Mesothelial cell of epicardium (in vitro differentiated cells): ENCODE results near the gene HAUS7. TPM values are rescaled to one million over a fixed set of nuclear protein-coding genes. Genes with fewer than 3 reads are reported as not detected.

Experiments used
- DNase-seq, 2 experiments: peaks; one replicate each; pipeline ENCODE4 v3.0.0; 2021; ENCODE audit warnings: low spot score in 2 of 2; ENCODE audit not compliant: unreplicated experiment in 2 of 2
- H3K27ac Mint-ChIP-seq: 2 replicates; pipeline ENCODE4 v1.8.0; 2021; ENCODE audit warnings: mixed read lengths
- H3K27me3 Mint-ChIP-seq: 2 replicates; pipeline ENCODE4 v1.8.0; 2021; ENCODE audit warnings: low read depth, mixed read lengths
- H3K36me3 Mint-ChIP-seq: 2 replicates; pipeline ENCODE4 v1.8.0; 2021; ENCODE audit warnings: mixed read lengths
- H3K4me1 Mint-ChIP-seq: 2 replicates; pipeline ENCODE4 v1.8.0; 2021; ENCODE audit warnings: mixed read lengths
- H3K4me3 Mint-ChIP-seq: 2 replicates; pipeline ENCODE4 v1.8.0; 2021; ENCODE audit warnings: mild to moderate bottlenecking, moderate library complexity, mixed read lengths
- H3K9me3 Mint-ChIP-seq: 2 replicates; pipeline ENCODE4 v1.8.0; 2021; ENCODE audit warnings: mixed read lengths
- CTCF ChIP-seq: fragments of 200-600 bp; sonication (generic); IDR thresholded peaks from one replicate; pipeline ENCODE4 v1.5.0; 2021; ENCODE audit warnings: antibody characterized with exemption; ENCODE audit not compliant: unreplicated experiment
- total RNA-seq: library from RNA; stranded (reverse); gene quantifications from 3 replicates; pipeline ENCODE4 v1.2.1, GENCODE V29; 2021

The HAUS7 gene
- total RNA-seq, 1 donor from 2014 or later, result 24.7 TPM

GRCh38 chrX:153464116-153464515 is 6.3 kb downstream of the HAUS7 start:
- Mint-ChIP-seq H3K9me3 (peaks cover 9% of the 10 kb centered on the region), H3K36me3 (peaks cover 13% of the 10 kb centered on the region), H3K27ac (no peak overlapping the region), H3K27me3 (no peaks in the 10 kb centered on the region), H3K4me1 (peaks cover 4% of the 10 kb centered on the region), H3K4me3 (no peak overlapping the region)
- no peak for TF ChIP-seq CTCF
- DNase-seq, result no peak

DNA sequence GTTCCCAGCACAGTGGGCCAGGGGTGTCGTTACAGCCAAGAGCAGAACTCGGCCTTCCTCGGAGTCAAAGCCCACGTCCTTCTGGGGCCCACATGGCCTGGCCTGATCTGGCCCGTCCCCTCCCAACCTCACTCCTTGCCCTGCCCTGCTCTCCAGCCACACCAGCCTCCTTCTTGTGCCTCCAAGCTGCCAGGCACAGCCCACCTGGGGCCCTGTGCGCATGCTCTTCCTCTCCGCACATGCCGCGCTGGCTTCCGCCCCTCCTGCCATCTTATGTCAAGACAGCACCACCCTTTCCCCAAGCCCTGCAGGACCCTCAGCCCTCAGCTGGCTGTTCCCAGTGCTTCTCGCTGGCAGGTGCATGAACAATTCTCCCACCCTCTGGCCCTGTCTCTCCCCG is 6.8 kb downstream of the HAUS7 start:
- Mint-ChIP-seq H3K36me3 (peaks cover 15% of the 10 kb centered on the region), H3K27ac (no peak overlapping the region), H3K4me3 (no peak overlapping the region), H3K9me3 (peaks cover 11% of the 10 kb centered on the region), H3K4me1 (peaks cover 4% of the 10 kb centered on the region), H3K27me3 (no peaks in the 10 kb centered on the region)
- no peak for TF ChIP-seq CTCF
- DNase-seq, result no peak

GRCh38 chrX:153463031-153463430 is 7.3 kb downstream of the HAUS7 start:
- peaks cover 4% of the 10 kb centered on the region for H3K4me1 Mint-ChIP-seq
- TF ChIP-seq CTCF, result no peak
- DNase-seq, result no peak
- no peak overlapping the region for H3K4me3 Mint-ChIP-seq
- H3K27ac Mint-ChIP-seq, result no peak overlapping the region
- H3K9me3 Mint-ChIP-seq, result peaks cover 11% of the 10 kb centered on the region
- no peaks in the 10 kb centered on the region for H3K27me3 Mint-ChIP-seq
- peaks cover 15% of the 10 kb centered on the region for H3K36me3 Mint-ChIP-seq

DNA sequence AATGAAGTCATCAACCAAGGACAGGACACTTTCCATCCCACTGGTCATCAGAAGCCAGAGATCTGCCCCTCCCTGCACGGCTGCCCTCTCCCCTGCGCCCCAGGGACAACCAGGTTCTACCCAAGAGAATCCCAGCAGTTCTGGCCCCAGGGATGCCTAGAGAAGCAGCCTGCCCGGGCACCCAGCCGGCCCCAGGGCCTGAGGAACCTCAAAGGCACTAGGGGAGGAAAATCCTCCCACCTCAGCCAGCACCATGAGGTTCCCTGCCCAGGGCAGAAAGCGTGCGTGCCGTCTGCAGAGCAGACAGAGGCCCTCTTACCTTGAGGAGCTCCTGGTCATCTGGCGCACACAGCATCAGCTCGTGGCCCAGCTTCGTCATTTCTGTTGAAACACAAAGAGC is 8.1 kb downstream of the HAUS7 start:
- H3K27ac Mint-ChIP-seq, result no peak overlapping the region

DNA sequence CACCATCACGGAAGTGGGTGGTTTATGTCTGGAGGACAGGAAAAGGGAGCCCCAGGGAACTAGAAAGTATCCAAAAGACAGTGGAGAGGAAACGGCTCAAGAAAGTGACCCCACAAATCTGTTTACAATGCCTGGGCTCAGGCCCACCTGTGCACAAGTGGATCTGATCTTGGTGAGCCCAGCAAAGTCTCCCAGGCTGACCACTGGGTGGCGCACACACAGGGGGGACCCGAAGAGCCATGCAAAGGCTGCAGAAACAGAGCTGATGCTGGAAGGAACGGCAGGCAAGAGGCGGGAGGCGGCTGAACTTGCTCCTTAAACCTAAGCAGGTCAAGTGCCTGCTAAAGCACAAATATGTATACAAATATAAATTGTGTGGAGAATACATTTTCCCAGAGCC is 9.6 kb downstream of the HAUS7 start:
- Mint-ChIP-seq H3K27me3 (no peaks in the 10 kb centered on the region), H3K36me3 (peaks cover 15% of the 10 kb centered on the region), H3K4me1 (peaks cover 4% of the 10 kb centered on the region), H3K9me3 (peaks cover 11% of the 10 kb centered on the region), H3K4me3 (no peak overlapping the region), H3K27ac (peak overlapping the region; percentile 26)
- TF ChIP-seq CTCF, result no peak
- peak in 1 of 2 experiments; percentile 60 for DNase-seq

More for the DNA sequence above, 8.1 kb downstream of the HAUS7 start:
- no peak for DNase-seq
- Mint-ChIP-seq H3K4me3 (no peak overlapping the region), H3K4me1 (peaks cover 4% of the 10 kb centered on the region), H3K27me3 (no peaks in the 10 kb centered on the region), H3K36me3 (peaks cover 15% of the 10 kb centered on the region), H3K9me3 (peaks cover 11% of the 10 kb centered on the region)
- TF ChIP-seq CTCF, result no peak

DNA sequence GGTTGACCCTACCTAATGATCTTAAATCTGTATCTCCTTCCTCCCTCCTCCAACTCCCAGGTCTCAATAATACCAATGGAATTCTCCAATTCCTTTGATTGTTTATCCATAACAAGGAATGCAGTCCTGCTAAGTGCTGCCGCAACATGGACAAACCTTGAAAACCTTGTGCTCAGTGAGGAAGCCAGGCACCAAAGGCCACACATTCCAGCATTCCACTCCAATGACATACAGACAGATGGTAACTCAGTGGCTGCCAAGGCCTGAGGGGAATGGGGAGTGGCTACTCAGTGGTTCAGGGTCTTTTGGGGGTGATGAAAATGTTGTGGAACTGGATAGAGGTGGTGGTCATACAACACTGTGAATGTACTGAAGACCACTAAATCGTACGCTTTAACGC is 10.4 kb downstream of the HAUS7 start:
- Mint-ChIP-seq H3K36me3 (peaks cover 15% of the 10 kb centered on the region), H3K9me3 (peaks cover 11% of the 10 kb centered on the region), H3K4me1 (peaks cover 4% of the 10 kb centered on the region), H3K27me3 (no peaks in the 10 kb centered on the region), H3K27ac (peak overlapping the region; percentile 93), H3K4me3 (no peak overlapping the region)
- no peak for DNase-seq
- no peak for TF ChIP-seq CTCF
